Hematopoietic multipotent progenitor cell treated with erythropoietin and hydrocortisone succinate and interleukin-3 and kit ligand, for 4 days (in vitro differentiated cells): ENCODE data around the gene STAG1.
"Not testable (repeated sequence)": the region's sequence is repeated elsewhere in the genome, so short reads cannot be mapped to it uniquely, and the experiment has no call there.

Source experiments
- DNase-seq: peaks from one replicate; pipeline ENCODE4 v3.0.0-alpha.2; 2015

The STAG1 gene

GRCh38 chr3:136698361-136698760 is 53.8 kb downstream of the STAG1 start:
- no peak for DNase-seq

GRCh38 chr3:136696797-136697196 is 55.4 kb downstream of the STAG1 start:
- no peak for DNase-seq

GRCh38 chr3:136694321-136694720 is 57.9 kb downstream of the STAG1 start:
- DNase-seq: peak; percentile 38

GRCh38 chr3:136690599-136690998 is 61.6 kb downstream of the STAG1 start:
- DNase-seq: peak; percentile 65

- DNase-seq: peak; percentile 24
Measured at GRCh38 chr3:136685882-136686281, 66.3 kb downstream of the STAG1 start.

- no peak for DNase-seq
Measured at GRCh38 chr3:136682740-136683312, 69.4 kb downstream of the STAG1 start.

GRCh38 chr3:136678981-136679380 is 73.2 kb downstream of the STAG1 start:
- no peak for DNase-seq

GRCh38 chr3:136676009-136676408 is 76.2 kb downstream of the STAG1 start:
- no peak for DNase-seq

GRCh38 chr3:136675150-136675858 is 76.9 kb downstream of the STAG1 start:
- DNase-seq: no peak

- peak; percentile 62 for DNase-seq
Measured at GRCh38 chr3:136672457-136672856, 79.7 kb downstream of the STAG1 start.

- no peak for DNase-seq
Measured at GRCh38 chr3:136671921-136672320, 80.3 kb downstream of the STAG1 start.

GRCh38 chr3:136670166-136670565 is 82.0 kb downstream of the STAG1 start:
- no peak for DNase-seq

- peak; percentile 35 for DNase-seq
Measured at GRCh38 chr3:136667081-136667480, 85.1 kb downstream of the STAG1 start.

- not testable (repeated sequence) for DNase-seq
Measured at GRCh38 chr3:136666301-136666700, 85.9 kb downstream of the STAG1 start.

GRCh38 chr3:136664771-136665170 is 87.4 kb downstream of the STAG1 start:
- no peak for DNase-seq

GRCh38 chr3:136661282-136661681 is 90.9 kb downstream of the STAG1 start:
- DNase-seq: no peak

GRCh38 chr3:136658946-136659682 is 93.1 kb downstream of the STAG1 start:
- peak; percentile 33 for DNase-seq

- DNase-seq: no peak
Measured at GRCh38 chr3:136657526-136657925, 94.7 kb downstream of the STAG1 start.

- no peak for DNase-seq
Measured at GRCh38 chr3:136653628-136654027, 98.5 kb downstream of the STAG1 start.

- peak; percentile 61 for DNase-seq
Measured at GRCh38 chr3:136651581-136651980, 100.6 kb downstream of the STAG1 start.

- no peak for DNase-seq
Measured at GRCh38 chr3:136650461-136650860, 101.7 kb downstream of the STAG1 start.

GRCh38 chr3:136645915-136646314 is 106.3 kb downstream of the STAG1 start:
- no peak for DNase-seq

GRCh38 chr3:136644212-136644611 is 108.0 kb downstream of the STAG1 start:
- peak; percentile 27 for DNase-seq

GRCh38 chr3:136643380-136643779 is 108.8 kb downstream of the STAG1 start:
- not testable (repeated sequence) for DNase-seq
